H1 (cell line): ENCODE data around the gene TMPRSS4. TPM values are rescaled to one million over a fixed set of nuclear protein-coding genes. Genes with fewer than 3 reads are reported as not detected.
A peak's percentile ranks its signal among the peaks of the same experiment; 100 is the strongest.

Experiments
- CTCF ChIA-PET: fragments of 300-600 bp; sonication (Branson Sonifier 250); formaldehyde crosslinking; loops from one replicate; lab custom pipeline; 2021; ENCODE audit not compliant: partially characterized antibody; lab: Charles Lee
- POLR2A ChIA-PET: fragments of 300-600 bp; sonication (Branson Sonifier 250); formaldehyde crosslinking; loops from one replicate; lab custom pipeline; 2021; ENCODE audit warnings: inconsistent platforms; ENCODE audit not compliant: partially characterized antibody; lab: Charles Lee
- DNase-seq, 2 experiments: peaks; one replicate each; pipeline versions ENCODE4 v3.0.0 to v3.0.0-alpha.2; 2010 to 2022; ENCODE audit warnings: low spot score in 2 of 2, low read depth in 1 of 2, mixed read lengths in 1 of 2
- FAIRE-seq: peaks from 2 replicates; lab custom pipeline; 2011; peaks lifted over from hg19 to GRCh38; lab: Jason Lieb, UNC
- H2AFZ ChIP-seq: 2 replicates; pipeline ENCODE4 v1.8.1; 2012; ENCODE audit warnings: low read length, inconsistent platforms
- H2AK5ac ChIP-seq: 2 replicates; pipeline ENCODE4 v1.6.1; 2013; ENCODE audit warnings: low read depth, low read length
- H2BK120ac ChIP-seq: replicated peaks from 2 replicates; pipeline ENCODE3; 2013; ENCODE audit warnings: low read depth, low read length, inconsistent platforms
- H2BK12ac ChIP-seq: 2 replicates; pipeline ENCODE4 v1.6.1; 2013; ENCODE audit warnings: low read depth, low read length
- H2BK15ac ChIP-seq: 2 replicates; pipeline ENCODE4 v1.6.1; 2013; ENCODE audit warnings: low read length
- H2BK20ac ChIP-seq: 2 replicates; pipeline ENCODE4 v1.6.1; 2013; ENCODE audit warnings: low read length
- H2BK5ac ChIP-seq: 2 replicates; pipeline ENCODE4 v1.6.1; 2013; ENCODE audit warnings: low read depth, low read length
- H3K14ac ChIP-seq: 2 replicates; pipeline ENCODE4 v1.6.1; 2013; ENCODE audit warnings: inconsistent platforms; ENCODE audit not compliant: insufficient read length
- H3K18ac ChIP-seq: 2 replicates; pipeline ENCODE4 v1.6.1; 2013; ENCODE audit warnings: low read length; ENCODE audit errors: extremely low read depth
- H3K23ac ChIP-seq: 2 replicates; pipeline ENCODE4 v1.6.1; 2013; ENCODE audit warnings: inconsistent platforms; ENCODE audit not compliant: insufficient read length
- H3K23me2 ChIP-seq: 2 replicates; pipeline ENCODE4 v1.6.1; 2013; ENCODE audit warnings: low read depth, low read length
- H3K27ac ChIP-seq: 2 replicates; pipeline ENCODE4 v1.6.1; 2011; ENCODE audit warnings: low read depth, low read length, inconsistent platforms
- H3K27me3 ChIP-seq, 4 experiments: replicated peaks in 1 of 4; 1 replicate in 1 of 4; 2 replicates in 3 of 4; pipeline versions ENCODE4 v1.6.1 to v1.8.1; 2011 to 2013; ENCODE audit warnings: low read length in 3 of 4, mild to moderate bottlenecking in 3 of 4, inconsistent platforms in 2 of 4, mixed read lengths in 2 of 4, moderate library complexity in 1 of 4; ENCODE audit not compliant: control insufficient read depth in 3 of 4, insufficient read depth in 3 of 4; ENCODE audit errors: extremely low read depth in 1 of 4
- H3K36me3 ChIP-seq, 4 experiments: 2 replicates each; pipeline versions ENCODE4 v1.6.1 to v1.8.1; 2011 to 2013; ENCODE audit warnings: mild to moderate bottlenecking in 4 of 4, low read length in 3 of 4, moderate library complexity in 2 of 4, control low read depth in 1 of 4, inconsistent platforms in 1 of 4; ENCODE audit not compliant: insufficient read depth in 4 of 4, control insufficient read depth in 2 of 4
- H3K4ac ChIP-seq: replicated peaks from 2 replicates; pipeline ENCODE3; 2013; ENCODE audit warnings: low read length, low read depth, mixed read lengths, inconsistent platforms; ENCODE audit not compliant: insufficient read length
- H3K4me1 ChIP-seq, 4 experiments: replicated peaks in 1 of 4; 1 replicate in 1 of 4; 2 replicates in 3 of 4; pipeline versions ENCODE4 v1.6.1 to v1.8.1; 2011 to 2013; ENCODE audit warnings: low read length in 3 of 4, inconsistent platforms in 2 of 4, mixed read lengths in 1 of 4; ENCODE audit not compliant: insufficient read depth in 4 of 4, control insufficient read depth in 3 of 4
- H3K4me2 ChIP-seq, 2 experiments: 2 replicates each; pipeline versions ENCODE4 v1.6.1 to v1.8.1; 2011 to 2013; ENCODE audit warnings: low read depth in 2 of 2, low read length in 2 of 2, control low read depth in 1 of 2, inconsistent platforms in 1 of 2, mild to moderate bottlenecking in 1 of 2; ENCODE audit not compliant: insufficient read depth in 1 of 2
- H3K4me3 ChIP-seq, 4 experiments: fragments of 200-600, 300-600 bp in 1 of 4; sonication (generic), shearing (Covaris generic), sonication (Bioruptor Twin) in 1 of 4; 2 replicates each; pipeline versions ENCODE4 v1.5.1 to v1.8.1; 2011 to 2016; ENCODE audit warnings: low read length in 4 of 4, low read depth in 3 of 4, control low read depth in 2 of 4, inconsistent platforms in 2 of 4, mild to moderate bottlenecking in 2 of 4, mixed read lengths in 1 of 4, moderate library complexity in 1 of 4; ENCODE audit not compliant: insufficient read depth in 2 of 4; ENCODE audit errors: extremely low read depth in 1 of 4
- H3K56ac ChIP-seq: replicated peaks from 2 replicates; pipeline ENCODE3; 2013; ENCODE audit warnings: low read depth, mild to moderate bottlenecking, mixed read lengths, low read length, inconsistent platforms; ENCODE audit not compliant: insufficient read length
- H3K79me1 ChIP-seq: 2 replicates; pipeline ENCODE4 v1.6.1; 2013; ENCODE audit warnings: low read depth, low read length, control low read depth
- H3K79me2 ChIP-seq, 2 experiments: 2 replicates each; pipeline versions ENCODE4 v1.6.1 to v1.8.1; 2012 to 2013; ENCODE audit warnings: low read length in 2 of 2, mild to moderate bottlenecking in 2 of 2, inconsistent platforms in 1 of 2; ENCODE audit not compliant: insufficient read depth in 2 of 2, control insufficient read depth in 1 of 2
- H3K9ac ChIP-seq, 4 experiments: replicated peaks in 1 of 4; 1 replicate in 1 of 4; 2 replicates in 3 of 4; pipeline versions ENCODE4 v1.6.1 to v1.8.1; 2011 to 2013; ENCODE audit warnings: low read depth in 3 of 4, low read length in 3 of 4, control low read depth in 2 of 4, mild to moderate bottlenecking in 2 of 4, moderate library complexity in 2 of 4, inconsistent platforms in 1 of 4; ENCODE audit errors: extremely low read depth in 1 of 4
- H3K9me3 ChIP-seq, 2 experiments: 2 replicates each; pipeline versions ENCODE4 v1.6.1 to v1.8.1; 2012 to 2013; ENCODE audit warnings: mild to moderate bottlenecking in 2 of 2, moderate library complexity in 2 of 2, control low read depth in 1 of 2, inconsistent platforms in 1 of 2, low read depth in 1 of 2, low read length in 1 of 2, mixed read lengths in 1 of 2; ENCODE audit not compliant: insufficient read depth in 2 of 2
- H4K20me1 ChIP-seq, 2 experiments: replicated peaks in 1 of 2; 2 replicates each; pipeline versions ENCODE3 to v1.8.1; 2011 to 2013; ENCODE audit warnings: inconsistent platforms in 2 of 2, low read length in 2 of 2, mild to moderate bottlenecking in 1 of 2; ENCODE audit not compliant: insufficient read depth in 2 of 2, control insufficient read depth in 1 of 2
- H4K5ac ChIP-seq: 2 replicates; pipeline ENCODE4 v1.6.1; 2013; ENCODE audit warnings: low read length, low read depth, mixed read lengths, inconsistent platforms; ENCODE audit not compliant: insufficient read length
- H4K8ac ChIP-seq: 2 replicates; pipeline ENCODE4 v1.8.0; 2013; ENCODE audit warnings: mild to moderate bottlenecking, moderate library complexity, low read length, inconsistent platforms; ENCODE audit not compliant: insufficient read depth; ENCODE audit errors: extremely low read depth
- H4K91ac ChIP-seq: replicated peaks from 2 replicates; pipeline ENCODE3; 2013; ENCODE audit warnings: low read length, mixed read lengths, inconsistent platforms; ENCODE audit not compliant: insufficient read length
- EGR1 ChIP-seq: IDR thresholded peaks from 2 replicates; pipeline ENCODE4 v1.6.1; 2011; ENCODE audit warnings: low read depth, low read length, borderline replicate concordance
- RAD21 ChIP-seq, 2 experiments: IDR thresholded peaks in 1 of 2; conservative IDR thresholded peaks in 1 of 2; 2 replicates each; pipeline ENCODE4 v1.6.1; 2011; ENCODE audit warnings: low read depth in 2 of 2, low read length in 2 of 2, improper control_type of control experiment in 1 of 2, inconsistent platforms in 1 of 2, mild to moderate bottlenecking in 1 of 2, moderate library complexity in 1 of 2
- SP1 ChIP-seq: IDR thresholded peaks from 2 replicates; pipeline ENCODE4 v1.6.1; 2011; ENCODE audit warnings: low read depth, low read length
- TEAD4 ChIP-seq: IDR thresholded peaks from 2 replicates; pipeline ENCODE4 v1.6.1; 2012; ENCODE audit warnings: low read depth, low read length, inconsistent platforms, mixed read lengths
- USF2 ChIP-seq: IDR thresholded peaks from 2 replicates; pipeline ENCODE4 v1.6.1; 2011; ENCODE audit warnings: low read length, improper control_type of control experiment
- WGBS, 2 experiments: shearing (Covaris generic) in 1 of 2; methylation state at CpG; one replicate each; pipeline versions ENCODE4 v1.1.6 to v1.1.7; 2013 to 2015; ENCODE audit warnings: low lambda C conversion rate in 2 of 2, mixed read lengths in 2 of 2, inconsistent platforms in 1 of 2, low coverage in 1 of 2, missing lambda C conversion rate in 1 of 2; ENCODE audit not compliant: insufficient replicate concordance in 2 of 2, insufficient coverage in 1 of 2, insufficient read length in 1 of 2; ENCODE audit errors: extremely low coverage in 1 of 2, missing lambda C conversion rate in 1 of 2; 5-methylcytosine and 5-hydroxymethylcytosine counted together
- polyA plus RNA-seq, 7 experiments: library from polyadenylated mRNA; depleted of rRNA in 3 of 7; stranded (reverse) in 5 of 7; unstranded in 2 of 7; fragments of >200 nt in 5 of 7; fragments of 200-250 nt in 2 of 7; gene quantifications; 1 replicate in 5 of 7; 2 replicates in 1 of 7; 4 replicates in 1 of 7; pipeline versions ENCODE4 v1.2.1 to v1.2.3, GENCODE V29; 2011 to 2013; ENCODE audit warnings: missing spikeins in 2 of 7, mixed read lengths in 2 of 7
- total RNA-seq: library from RNA; stranded (reverse); fragmentation: NEBNext Ultra II Directional; extraction: Animal tissue kit (Norgen Biotek cat#: 25700); gene quantifications from 2 replicates; pipeline ENCODE4 v1.2.1, GENCODE V29; 2021
- TF ChIP-seq, protein P1 (sequence below), 3 experiments: IDR thresholded peaks; 1 replicate in 2 of 3; 2 replicates in 1 of 3; pipeline versions ENCODE4 v1.5.1 to v1.6.1; 2011; ENCODE audit warnings: low read length in 3 of 3, mild to moderate bottlenecking in 3 of 3, inconsistent platforms in 2 of 3, low read depth in 1 of 3, moderate library complexity in 1 of 3; ENCODE audit not compliant: insufficient read depth in 1 of 3; ENCODE audit errors: control extremely low read depth in 1 of 3
- TF ChIP-seq, protein P2 (sequence below): IDR thresholded peaks from 2 replicates; pipeline ENCODE4 v1.6.1; 2012; ENCODE audit warnings: inconsistent platforms

TMPRSS4 gene
- total and polyA plus RNA-seq, 2 of the 8 experiments (the other 6 are each of a cell fraction or from before 2014, with no cell fraction given), result 0.11 to 0.58 TPM

GRCh38 chr11:118068206-118068944, 8.5 kb upstream of the TMPRSS4 start:
- 70% methylated on average over 23 of the region's 24 CpGs; no CpG with 5 or more reads in 1 of the 2 experiments for WGBS, 2 experiments
- Histone ChIP-seq H3K9me3 (no peaks in the 10 kb centered on the region), H3K9ac (no peak overlapping the region), H3K23me2 (no peaks in the 10 kb centered on the region), H3K27ac (no peak overlapping the region), H3K27me3 (no peaks in the 10 kb centered on the region), H2BK120ac (no peak overlapping the region), H3K4me2 (no peak overlapping the region), H2BK5ac (no peak overlapping the region), H4K91ac (no peak overlapping the region), H2AFZ (no peak overlapping the region), H3K36me3 (no peaks in the 10 kb centered on the region), H2AK5ac (no peak overlapping the region), H4K20me1 (no peaks in the 10 kb centered on the region), H3K79me2 (no peaks in the 10 kb centered on the region), H2BK15ac (no peak overlapping the region), H3K14ac (no peak overlapping the region), H3K79me1 (no peaks in the 10 kb centered on the region), H2BK12ac (no peak overlapping the region), H3K56ac (no peak overlapping the region), H3K4me3 (no peak overlapping the region), H4K5ac (no peak overlapping the region), H2BK20ac (no peak overlapping the region), H3K4me1 (peaks cover 0 to 6% (median 3%) of the 10 kb centered on the region in 4 experiments; a peak in 3 of 7 replicates), H3K18ac (no peak overlapping the region), H4K8ac (peak overlapping the region; percentile 62; the same call in 1 of the 2 replicates), H3K4ac (no peak overlapping the region), H3K23ac (no peak overlapping the region)
- peak; percentile 60 to 78 for TF ChIP-seq RAD21 (IDR thresholded peaks at IDR 0.05 in 1 of 2, conservative IDR thresholded peaks at IDR 0.05 in 1 of 2; ENCODE audit: low read depth in 2 of 2, low read length in 2 of 2)
- TF ChIP-seq, protein P1, sequence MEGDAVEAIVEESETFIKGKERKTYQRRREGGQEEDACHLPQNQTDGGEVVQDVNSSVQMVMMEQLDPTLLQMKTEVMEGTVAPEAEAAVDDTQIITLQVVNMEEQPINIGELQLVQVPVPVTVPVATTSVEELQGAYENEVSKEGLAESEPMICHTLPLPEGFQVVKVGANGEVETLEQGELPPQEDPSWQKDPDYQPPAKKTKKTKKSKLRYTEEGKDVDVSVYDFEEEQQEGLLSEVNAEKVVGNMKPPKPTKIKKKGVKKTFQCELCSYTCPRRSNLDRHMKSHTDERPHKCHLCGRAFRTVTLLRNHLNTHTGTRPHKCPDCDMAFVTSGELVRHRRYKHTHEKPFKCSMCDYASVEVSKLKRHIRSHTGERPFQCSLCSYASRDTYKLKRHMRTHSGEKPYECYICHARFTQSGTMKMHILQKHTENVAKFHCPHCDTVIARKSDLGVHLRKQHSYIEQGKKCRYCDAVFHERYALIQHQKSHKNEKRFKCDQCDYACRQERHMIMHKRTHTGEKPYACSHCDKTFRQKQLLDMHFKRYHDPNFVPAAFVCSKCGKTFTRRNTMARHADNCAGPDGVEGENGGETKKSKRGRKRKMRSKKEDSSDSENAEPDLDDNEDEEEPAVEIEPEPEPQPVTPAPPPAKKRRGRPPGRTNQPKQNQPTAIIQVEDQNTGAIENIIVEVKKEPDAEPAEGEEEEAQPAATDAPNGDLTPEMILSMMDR (IDR thresholded peaks at IDR 0.05; ENCODE audit: control extremely low read depth in 1 of 3, insufficient read depth in 1 of 3, low read depth in 1 of 3, low read length in 3 of 3), result peak; percentile 71 to 75 (median 72)
- TF ChIP-seq EGR1, result peak; percentile 75; the same call in 1 of the 2 replicates
- TF ChIP-seq TEAD4, result peak; percentile 64; the same call in 1 of the 2 replicates
- TF ChIP-seq SP1, result no peak
- no peak; the same call in 1 of the 2 replicates for TF ChIP-seq USF2
- TF ChIP-seq, protein P2, sequence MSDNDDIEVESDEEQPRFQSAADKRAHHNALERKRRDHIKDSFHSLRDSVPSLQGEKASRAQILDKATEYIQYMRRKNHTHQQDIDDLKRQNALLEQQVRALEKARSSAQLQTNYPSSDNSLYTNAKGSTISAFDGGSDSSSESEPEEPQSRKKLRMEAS, result no peak
- POLR2A ChIA-PET, result no interaction called here
- FAIRE-seq (no peak), DNase-seq (peak in 1 of 2 experiments; percentile 72)
- CTCF ChIA-PET, result interaction anchor here (0.7 to 3.3 kb wide), 9 partner anchors 8 to 161 kb away, joined by 3 to 18 read pairs (median 3); partner anchors contain the start of gene TMPRSS4
